GDM1 (cell line): Measurements from ENCODE around the gene HOXA3.
A peak's percentile ranks its signal among the peaks of the same experiment; 100 is the strongest.

ENCODE experiments used
- DNase-seq: peaks from one replicate; lab custom pipeline; 2025; lab: John Stamatoyannopoulos, UW

HOXA3 gene

DNA sequence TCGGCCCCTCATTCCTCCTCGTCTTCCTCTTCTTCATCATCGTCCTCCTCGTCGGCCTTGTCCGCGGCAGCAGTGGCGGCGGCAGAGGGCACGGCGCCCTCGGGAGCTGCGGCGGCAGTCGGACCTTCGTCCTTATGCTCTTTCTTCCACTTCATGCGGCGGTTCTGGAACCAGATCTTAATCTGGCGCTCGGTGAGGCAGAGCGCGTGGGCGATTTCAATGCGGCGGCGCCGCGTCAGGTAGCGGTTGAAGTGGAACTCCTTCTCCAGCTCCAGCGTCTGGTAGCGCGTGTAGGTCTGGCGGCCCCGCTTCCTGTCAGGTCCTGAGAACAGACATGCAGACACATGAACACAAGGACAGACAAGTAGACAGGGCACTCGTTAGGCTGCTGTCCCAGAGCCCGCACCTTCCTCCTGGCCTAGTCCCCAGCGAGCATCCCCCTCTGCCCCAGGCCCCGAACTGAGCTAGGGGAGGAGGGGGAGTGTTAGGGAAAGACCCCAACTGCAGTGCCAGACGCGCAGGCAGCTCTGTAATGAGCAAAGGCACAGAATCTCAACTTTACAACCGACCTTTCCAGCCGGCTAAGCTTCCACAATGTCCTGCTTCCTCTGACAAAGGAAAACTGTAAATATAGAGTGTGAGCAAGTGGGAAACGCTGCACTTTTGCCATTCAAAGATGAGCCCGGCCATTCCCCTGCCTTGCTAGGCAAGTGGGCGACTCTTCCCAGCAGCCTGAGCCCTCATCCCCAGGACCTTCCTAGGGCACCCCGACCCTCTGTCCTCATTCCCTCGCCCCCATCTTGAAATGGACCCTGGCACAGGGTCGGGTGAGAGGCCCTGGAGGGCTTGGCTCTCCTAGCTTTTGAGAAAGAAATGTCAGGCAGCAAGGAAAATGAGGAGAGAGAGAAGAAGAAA lies 2.8 kb upstream of the HOXA3 start:
- no peak for DNase-seq

DNA sequence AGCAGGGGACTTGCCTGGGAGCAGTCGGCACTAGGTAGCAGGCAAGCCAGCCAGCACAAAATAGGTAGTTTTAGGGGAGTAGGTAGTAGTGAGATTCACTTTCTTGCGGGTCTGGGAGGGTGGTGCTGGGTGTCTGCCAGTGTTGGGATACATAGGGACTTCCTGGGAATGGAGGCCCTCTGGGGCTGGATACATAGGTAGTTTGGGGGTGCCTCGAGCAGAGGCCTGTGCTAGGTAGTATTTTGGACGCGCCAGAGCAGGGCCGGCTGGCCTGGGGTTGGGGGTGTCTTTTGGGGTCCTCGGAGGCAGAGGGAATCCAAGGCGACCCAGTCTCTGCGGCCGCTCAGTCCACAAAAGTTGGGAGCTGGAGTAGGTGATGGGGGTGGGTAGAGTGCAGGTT lies 2.0 kb upstream of the HOXA3 start:
- DNase-seq: no peak

DNA sequence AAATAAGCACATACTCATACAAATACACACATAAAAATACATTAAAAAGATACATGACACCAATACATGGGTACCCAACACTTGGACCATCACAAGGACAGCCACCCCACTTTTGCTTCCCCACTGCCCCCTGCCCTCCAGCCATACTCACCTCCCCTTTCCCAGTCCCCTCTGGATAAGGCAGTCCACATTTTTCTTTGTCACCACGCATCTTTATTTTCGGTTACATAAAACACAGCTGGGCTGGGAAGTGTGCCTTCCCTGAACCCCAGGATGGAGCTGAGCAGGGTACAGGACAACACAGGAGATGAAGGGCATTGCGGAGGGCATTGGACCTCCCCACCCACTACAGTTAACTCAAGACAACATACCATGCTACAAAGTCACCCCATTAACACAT lies 1.1 kb upstream of the HOXA3 start:
- DNase-seq: no peak

DNA sequence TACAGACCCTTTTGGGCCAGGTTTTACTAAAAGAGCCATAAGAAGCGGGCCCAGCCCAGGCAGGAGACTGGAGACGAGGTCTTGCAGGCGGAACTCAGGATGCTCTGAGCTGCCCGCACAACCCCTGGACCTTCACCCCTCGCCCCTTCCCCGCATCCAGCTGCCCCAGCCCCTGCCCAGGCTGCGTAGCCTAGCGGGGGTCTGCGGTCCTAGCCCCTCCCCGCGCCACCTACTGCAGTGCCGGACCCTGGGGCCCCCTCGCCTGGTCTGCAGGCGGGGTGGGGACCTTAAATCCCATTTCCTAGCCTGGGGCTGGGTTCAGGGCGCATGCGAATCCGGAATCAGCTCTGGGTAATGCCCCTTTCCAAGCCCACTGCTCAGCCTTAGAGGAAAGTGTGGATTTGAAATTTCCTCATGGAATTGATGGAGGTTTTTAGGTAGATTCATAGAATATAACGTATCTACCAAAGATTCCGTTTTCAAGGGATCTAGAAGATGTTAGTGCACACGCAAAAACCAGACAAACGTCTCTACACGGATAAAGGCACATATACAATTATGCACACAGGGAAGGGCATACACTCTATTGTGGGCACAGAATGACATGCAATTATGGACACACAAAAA lies 546 bp upstream of the HOXA3 start:
- no peak for DNase-seq

DNA sequence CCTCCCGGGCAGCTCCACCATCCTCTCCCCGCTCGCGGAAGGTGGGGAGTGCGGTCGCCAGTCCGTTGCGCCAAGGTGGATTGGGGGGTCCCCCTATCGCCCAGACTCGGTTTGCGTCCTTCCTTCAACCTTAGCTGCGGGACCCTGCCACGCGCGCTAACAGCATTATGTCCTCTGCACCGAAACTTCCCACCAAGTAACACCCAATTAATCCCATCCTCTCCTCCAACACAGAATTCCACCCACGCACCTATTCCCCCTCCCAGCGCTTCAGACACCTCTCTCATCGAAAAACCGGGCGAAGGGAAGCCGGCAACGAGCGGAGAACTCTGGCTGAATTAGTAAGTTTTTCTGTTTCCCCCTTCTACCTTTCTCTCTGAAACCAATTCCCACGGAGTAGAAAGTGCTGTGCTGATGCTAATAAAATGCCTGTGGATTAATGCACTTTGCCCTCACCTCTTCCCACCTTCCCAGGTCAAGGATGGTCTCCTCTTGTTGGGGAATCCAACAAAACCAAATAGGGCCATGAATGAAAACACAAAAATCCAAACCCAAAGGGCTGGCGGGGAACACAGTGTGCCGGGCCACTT lies 947 bp downstream of the HOXA3 start:
- no peak for DNase-seq

DNA sequence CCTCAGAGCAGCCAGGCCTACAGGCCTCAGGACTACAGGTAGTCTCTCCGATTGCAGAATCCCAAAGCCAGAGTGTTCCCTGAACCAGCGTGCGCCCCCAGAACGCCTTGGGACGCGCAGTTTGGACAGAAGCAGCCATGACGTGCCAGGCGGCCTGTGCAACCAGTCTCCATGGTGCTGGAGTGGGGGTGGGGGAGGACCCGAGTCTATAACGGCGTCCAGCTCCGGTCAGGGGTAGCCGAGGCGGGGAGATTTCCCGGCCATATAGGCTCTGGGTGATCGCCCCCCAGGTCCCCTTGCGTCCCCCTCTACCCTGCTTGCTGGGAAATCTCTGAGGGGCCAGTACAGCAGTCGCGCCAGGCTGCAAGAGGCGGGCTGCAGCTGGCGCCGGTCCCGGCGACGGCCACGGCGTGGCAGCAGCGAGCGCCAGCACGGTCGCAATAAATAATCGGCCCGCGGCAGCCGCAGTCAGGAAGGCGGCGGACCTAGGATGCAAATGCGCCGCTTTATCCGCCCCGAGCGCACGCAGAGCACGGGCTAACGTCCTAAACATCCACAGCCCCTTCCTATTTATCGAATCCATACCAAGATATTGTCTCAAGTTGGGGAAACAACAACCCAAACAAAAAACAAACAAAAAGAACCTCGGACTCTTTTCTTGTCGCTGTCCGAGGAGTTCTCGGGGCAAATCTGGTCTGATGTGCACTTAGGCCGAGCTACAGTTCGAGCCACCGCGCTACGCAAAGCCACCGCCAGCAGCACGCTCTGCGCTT lies 1.6 kb downstream of the HOXA3 start:
- peak; percentile 69 for DNase-seq

DNA sequence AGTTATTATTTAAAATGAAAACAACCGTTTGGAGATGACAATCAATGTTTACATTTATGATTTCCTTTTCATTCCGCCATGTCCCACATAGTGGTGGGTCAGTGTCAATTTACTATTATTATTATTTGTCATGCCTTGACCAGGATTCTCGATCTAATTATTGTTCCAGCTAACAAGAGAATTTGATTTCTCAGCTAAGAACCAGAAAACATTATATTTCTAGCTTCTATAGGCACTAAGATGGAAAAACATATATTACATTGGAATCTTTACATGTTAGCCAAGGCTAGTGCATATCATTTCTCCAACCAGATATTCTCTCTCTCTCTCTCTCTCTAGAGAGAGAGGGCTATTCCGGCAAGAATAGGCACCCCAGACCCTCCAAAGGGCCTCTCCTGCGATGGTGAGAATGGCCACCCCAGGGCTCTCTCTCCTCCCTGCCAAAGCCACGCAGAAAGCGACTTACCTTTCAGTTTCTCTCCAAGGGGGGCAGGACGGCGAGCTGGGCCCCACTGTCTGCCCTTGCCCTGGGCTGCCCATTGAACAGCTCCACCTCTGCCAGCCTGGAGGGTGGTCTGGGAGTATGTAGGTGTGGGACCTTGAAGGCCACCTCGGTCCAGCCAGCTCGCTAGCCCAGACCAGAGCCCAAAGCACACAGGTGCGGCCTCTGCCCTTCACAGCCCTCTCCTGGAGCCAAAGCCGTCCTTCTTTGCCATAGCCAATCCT lies 2.4 kb downstream of the HOXA3 start:
- no peak for DNase-seq

DNA sequence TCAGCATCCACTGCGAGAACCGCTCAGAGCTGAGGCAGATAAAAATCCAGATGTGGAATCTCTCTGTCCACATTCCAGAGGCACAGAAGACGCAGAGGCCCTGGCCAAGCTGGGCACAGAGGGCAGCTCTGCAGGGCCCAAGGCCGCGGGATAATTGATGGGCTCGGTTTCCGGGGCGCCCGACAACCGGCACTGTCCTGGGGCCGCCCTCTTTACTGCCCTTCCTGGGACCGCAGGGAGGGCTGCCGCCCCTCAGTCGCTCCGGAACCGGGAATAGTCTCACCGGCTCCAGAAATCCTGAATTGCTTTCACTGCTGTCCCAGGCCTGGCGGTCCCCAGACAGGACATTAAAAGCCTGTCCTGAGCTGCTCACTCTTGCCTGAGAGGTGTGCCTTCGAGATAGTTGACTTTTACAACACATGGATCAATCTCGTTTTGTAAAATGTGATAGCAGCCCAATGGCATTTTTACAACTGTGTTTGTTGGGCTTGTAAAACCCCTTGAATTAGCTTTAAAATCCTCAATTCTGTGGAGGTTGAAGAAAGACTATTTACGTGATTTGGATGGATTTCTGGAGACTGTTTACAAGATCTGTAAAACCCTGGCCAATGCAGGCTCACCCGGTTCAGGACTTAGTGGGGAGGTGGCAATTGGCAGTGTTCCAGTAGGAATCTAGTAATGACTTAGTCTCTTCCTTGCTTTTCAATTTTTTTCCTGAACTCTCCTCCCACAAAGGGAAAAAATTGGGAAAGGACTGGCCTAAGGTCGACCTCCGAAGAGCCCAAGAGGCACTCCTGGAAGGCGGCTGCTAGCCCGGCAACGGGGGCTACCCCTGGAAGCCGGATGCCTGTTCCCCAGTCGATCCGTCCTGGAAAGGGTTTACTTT lies 3.4 kb downstream of the HOXA3 start:
- DNase-seq: no peak

DNA sequence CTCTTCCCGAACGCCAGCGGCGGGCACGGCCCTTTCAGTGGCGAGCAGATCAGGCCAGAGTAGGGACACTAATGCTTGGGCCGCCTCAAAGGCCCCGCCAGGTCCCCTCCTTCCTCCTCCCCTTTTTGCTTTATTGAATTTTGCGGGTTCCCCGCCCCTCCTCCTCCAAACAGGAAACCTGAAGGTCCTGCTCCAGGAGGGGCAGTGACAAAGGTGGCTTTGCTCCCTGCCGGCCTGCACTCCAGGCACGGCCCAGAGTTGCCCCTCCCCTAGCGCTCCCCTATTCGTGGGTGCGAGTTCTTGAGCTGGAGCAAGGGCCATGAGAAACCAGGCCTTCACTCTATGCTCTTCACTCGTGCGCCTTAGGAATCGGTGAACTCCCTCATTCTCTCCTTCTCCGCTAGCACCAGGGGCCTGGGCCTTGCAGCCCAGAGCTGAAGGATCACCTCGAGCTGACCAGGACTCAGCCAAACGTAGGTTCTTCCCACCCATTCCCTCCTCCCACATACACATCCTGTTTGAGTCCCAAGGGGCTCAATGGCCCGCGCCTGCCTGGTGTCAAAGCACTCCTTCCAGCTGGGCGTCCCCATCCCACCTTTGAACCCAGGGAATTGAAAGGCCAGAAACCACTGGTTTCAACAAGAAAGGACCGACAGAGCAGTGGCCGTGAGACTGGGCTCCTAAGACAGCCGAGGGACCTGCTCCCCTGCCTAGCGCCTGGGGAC lies 4.2 kb downstream of the HOXA3 start:
- no peak for DNase-seq

DNA sequence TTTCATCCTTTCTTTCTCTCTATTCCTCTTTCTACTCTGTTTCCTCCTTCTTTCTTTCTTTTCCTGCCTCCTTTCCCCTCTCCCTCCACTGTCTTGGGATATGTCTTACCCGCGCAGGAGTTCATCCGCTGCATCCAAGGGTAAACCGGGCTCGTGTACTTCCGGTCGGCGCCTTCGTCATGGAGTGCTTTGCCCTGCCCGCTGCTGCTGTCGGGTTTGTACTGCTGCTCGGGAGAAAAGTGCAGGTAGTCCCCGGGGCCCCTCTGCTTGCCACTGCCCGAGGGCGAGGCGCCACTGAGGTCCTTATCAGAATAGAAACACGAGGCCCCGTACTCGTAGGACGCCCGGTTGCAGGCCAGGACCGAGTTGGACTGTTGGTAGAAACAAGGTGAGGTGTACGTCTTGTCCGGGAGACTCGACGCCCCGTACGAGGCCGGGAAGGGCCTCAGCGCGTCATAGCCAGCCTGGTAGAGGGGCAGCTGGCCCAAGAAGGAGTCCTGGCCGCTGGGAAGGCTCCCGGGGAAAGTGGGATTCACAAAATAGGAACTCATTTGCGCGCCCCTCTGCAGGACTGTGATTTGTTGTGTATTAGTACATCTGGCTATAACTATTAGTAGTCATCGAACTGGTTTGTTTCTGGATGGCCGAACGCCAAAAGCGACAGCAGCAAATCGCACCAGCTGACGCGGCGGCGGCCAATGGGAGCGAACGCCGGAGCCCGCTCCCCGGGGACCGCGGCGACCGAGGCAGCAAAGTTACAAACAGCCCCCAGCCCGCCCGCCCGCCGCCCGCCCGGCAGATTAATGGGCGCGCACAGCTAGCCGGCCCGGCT lies 5.0 kb downstream of the HOXA3 start, which contains the start of gene HOXA6:
Gene HOXA6, minus strand, starts transcription at position 576 of the 832 bp plus-strand sequence. Its CDS starts 25 bp downstream, at position 551.
- DNase-seq: no peak

DNA sequence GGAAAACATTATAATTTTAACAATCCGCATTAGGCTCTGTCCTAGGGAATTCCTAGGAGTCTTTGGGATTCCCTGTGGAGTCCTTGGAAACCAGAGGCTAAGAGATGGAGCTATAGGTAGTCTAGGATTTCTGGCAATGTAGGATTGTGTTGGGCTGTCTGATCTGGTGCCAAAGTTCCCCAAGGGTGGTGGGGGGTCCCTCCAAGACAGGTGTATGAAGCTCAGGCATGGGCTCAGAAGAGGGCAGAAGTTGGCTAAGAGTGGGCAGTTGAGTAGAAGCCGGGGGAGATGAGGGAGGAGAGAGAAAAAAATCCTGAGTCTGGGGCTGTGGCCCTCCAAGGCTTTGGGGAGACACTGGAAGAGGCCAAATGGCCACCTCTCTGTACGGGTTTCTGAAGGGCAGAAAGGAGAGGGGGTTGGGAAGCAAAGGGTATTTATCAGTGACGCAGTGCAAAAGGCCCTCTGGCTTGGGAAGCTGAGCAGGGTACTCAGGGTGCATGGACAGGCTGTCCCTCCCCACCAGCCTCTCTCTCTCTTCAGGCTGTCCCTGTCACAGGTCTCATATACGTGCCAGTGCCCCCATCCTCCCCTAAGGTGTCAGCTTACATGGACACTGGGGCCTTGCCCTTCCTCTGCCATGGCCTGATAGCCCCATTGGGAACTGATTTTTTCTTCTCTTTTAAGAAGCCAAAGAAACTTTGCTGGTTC lies 5.7 kb downstream of the HOXA3 start:
- no peak for DNase-seq

DNA sequence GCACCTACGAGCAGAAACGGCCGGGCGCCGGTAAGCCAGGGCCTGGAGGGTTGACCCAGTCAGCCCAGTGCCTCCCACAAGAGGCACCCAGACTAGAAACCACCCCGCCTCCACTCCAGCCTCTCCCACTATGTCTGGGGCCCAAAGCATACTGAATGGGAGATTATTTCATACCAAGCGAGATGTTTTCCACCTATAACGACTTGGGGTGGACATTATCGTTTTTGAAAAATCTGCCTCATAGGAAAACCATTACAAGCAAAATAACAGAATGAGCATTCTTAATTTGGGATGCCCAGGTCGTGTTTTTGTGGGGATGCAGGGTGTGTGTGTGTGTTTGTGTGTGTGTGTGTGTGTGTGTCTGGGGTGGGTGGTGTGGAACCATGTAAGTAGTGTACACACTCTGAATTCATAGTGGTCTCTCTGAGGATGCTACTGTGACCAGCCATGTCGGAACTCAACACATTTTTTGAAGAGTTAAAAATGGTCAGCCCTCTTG lies 6.4 kb downstream of the HOXA3 start:
- no peak for DNase-seq

DNA sequence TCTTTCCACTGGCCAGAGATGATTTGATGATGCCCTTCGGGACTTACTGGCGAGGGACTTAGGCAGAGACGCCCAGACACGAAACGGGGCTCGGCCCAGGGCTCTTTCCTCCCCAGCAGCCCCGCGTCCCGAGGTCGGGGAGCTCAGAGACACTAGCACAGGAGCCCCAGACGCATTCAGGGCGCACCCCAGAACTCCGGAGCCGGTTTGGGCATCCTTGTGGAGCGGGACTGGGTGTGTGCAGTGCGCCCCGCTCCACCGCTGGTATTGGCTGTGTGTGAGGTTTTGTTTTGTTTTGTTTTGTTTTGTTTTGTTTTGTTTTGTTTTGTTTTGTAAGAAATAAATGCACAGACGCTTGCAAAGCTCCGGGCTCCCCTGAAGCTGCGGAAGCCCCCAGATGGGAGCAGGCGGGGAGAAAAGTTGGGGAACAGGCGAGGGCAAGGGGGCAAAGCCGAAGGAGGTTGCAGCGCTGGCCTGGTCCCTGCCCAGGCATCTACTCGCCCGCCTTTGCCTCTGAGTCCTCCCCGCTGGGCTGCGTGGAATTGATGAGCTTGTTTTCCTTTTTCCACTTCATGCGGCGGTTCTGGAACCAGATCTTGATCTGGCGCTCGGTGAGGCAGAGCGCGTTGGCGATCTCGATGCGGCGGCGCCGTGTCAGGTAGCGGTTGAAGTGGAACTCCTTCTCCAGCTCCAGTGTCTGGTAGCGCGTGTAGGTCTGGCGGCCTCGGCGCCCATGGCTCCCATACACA lies 7.0 kb downstream of the HOXA3 start:
- no peak for DNase-seq

DNA sequence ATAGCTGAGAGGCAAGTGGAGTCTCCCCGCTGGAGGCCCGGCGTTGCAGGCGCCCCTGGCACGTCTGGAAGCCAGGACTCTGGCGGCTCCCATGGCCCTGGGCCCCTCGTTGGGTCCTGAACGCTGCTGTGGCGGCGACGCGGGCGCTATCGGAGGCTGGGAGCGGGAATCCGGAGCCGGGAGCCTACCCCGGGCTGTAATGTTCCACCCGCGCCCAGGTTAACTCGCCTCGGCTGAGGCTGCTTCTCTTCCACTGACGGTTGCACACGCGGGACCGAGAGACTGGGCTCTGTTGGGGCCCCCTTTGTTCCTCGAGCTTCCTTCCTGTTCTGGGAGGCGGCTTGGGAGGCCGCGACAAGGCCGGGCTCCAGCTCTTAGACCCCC lies 7.6 kb downstream of the HOXA3 start:
- no peak for DNase-seq

DNA sequence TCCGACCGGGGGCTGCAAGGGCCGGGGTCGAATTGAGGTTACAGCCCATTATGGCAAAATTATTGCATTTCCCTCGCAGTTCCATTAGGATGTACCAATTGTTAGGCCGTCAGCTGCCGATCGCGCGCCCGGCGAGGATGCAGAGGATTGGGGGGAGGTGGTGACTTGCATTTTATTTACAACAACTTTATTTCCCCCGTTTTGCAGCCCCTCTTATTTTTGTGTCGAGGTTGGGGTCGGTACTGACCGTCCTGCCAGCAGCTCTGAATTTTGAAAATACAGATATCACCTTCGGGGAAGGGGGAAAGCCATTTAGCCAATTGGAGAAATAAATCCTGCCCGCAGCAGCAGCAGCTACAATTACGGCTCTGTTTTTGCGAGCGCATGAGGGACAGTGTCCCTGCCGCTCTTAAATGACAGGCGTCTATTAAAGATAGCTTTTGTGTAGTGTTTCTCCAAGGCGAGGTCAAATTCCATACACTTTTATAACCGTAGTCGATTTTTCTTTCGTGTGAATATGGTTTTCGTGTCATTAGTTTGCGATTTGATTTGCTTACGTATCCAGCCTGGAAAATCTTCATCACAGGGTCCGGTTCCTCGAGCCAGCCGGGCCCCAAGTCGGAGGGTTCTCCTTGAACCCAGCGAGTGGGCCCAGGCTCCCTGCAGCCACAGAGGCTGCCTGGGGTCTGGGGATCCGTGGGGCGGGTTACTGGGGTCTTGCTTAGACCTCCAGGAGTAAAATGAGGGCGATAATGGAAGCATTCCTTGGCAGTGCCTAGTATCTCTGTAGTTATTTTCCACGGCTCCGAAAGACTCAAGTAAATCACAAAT lies 8.2 kb downstream of the HOXA3 start:
- no peak for DNase-seq
